ENCODE results near the gene DHRS13. TPM values are rescaled to one million over a fixed set of nuclear protein-coding genes. Genes with fewer than 3 reads are reported as not detected.
A peak's percentile ranks its signal among the peaks of the same experiment; 100 is the strongest.
"Not testable (repeated sequence)": the region's sequence is repeated elsewhere in the genome, so short reads cannot be mapped to it uniquely, and the experiment has no call there.

Gene DHRS13
- polyA plus RNA-seq, 10 donors, result 2.4 to 5.3 (median 3.3) TPM

DNA sequence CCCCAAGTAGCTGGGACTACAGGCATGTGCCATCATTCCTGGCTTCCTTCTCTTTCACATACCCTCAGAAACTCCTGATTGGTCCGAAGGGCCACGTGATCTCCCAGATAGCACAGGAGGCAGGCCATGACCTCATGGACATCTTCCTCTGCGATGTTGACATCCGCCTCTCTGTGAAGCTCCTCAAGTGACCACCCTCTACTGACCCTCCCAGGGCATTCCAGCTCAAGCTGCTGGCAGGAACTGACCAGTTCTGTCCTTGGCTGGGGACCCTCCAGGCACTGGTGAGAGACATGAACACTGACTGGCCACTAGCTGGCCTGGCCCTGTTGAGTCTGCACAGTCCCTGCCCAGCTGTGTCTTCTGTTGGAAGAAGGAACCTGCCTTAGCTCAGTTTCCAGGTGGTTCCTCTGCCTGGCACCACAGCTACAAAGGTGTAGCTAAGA is 42.5 kb downstream of the DHRS13 start:
- no peak for DNase-seq

DNA sequence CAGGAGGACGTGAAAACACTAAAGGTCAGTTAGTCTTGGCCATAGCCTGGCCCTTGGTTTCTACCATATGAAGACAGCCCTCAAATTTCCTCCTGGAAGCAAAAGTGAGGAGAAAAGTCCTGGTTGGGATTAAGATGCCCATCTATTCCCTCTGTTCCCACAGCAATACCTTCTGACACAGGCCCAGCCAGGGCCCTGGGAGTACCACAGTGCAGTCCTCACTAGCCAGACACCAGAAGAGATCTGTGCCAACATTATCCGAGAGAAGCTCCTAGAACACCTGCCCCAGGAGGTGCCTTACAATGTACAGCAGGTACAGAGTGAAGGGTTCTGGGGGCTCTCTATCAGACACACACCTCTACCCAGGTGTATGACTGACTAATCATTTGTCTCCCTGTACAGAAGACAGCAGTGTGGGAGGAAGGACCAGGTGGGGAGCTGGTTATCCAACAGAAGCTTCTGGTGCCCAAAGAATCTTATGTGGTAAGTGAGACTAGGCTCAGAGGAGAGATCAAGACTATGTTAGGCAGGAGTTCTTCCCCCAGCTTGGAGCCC is 44.0 kb downstream of the DHRS13 start:
- DNase-seq, result no peak

DNA sequence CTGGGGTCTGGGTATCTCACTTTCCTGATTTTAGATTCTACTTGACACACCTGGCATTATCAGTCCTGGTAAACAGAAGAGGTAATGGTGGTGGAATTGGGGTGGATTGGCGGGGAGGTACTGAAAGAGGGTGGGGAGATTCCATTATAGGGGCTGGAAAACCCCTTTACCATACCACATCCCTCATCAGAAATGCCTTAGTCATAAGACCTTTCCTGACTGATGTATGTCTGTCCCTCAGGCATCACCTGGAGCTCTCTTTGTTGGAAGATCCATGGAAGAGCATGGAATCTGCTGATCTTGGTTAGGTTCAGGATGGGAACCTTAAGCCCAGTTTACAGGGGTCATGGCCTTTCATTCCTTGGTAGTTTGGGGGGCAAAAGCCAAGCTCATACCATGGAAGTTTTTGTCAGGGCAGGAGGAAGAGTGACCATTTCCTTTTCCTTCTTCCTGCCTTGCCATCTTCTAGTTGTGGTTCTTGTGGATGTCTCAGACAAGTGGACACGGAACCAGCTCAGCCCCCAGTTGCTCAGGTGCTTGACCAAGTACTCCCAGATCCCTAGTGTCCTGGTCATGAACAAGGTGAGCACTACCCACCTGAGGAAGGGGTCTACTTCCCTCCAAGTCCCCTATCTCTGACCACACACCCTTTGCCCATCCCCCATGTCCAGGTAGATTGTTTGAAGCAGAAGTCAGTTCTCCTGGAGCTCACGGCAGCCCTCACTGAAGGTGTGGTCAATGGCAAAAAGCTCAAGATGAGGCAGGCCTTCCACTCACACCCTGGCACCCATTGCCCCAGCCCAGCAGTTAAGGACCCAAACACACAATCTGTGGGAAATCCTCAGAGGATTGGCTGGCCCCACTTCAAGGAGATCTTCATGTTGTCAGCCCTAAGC is 44.7 kb downstream of the DHRS13 start:
- DNase-seq, result no peak

DNA sequence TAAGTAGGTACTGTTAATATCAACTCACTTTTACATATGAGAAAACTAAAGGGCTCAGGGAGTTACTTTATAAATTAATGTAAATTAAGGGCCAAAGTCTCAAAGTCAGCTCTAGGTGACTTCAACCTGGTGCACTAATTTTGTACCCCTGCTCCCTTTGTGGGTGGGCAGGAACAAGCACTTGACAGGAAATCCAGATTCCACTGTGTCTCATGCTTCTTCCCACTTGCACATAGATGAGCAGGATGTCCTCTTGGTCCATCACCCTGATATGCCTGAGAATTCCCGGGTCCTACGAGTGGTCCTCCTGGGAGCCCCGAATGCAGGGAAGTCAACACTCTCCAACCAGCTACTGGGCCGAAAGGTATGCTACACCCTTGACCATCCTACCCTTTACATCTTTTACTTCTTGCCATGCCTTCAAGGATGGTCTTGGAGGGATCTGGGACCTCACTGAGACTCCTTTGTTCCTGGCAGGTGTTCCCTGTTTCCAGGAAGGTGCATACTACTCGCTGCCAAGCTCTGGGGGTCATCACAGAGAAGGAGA is 46.8 kb downstream of the DHRS13 start:
- DNase-seq, result no peak

DNA sequence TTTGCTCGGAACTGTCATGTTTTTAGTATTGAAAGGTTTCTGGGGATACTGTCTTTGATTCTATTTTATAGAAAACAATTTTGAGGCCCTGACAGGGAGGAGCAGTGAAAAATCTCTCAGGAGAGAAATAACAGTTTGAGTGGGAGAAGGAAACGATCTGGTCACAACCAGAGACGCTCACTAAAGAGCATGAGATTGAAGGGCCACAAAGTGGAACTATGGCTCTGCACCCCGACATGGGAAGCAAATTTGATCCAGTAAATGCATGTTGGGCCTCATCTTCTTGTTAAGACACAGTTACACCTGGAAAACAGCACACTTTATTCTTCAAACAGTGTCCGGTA is 47.6 kb downstream of the DHRS13 start:
- no peak for DNase-seq

DNA sequence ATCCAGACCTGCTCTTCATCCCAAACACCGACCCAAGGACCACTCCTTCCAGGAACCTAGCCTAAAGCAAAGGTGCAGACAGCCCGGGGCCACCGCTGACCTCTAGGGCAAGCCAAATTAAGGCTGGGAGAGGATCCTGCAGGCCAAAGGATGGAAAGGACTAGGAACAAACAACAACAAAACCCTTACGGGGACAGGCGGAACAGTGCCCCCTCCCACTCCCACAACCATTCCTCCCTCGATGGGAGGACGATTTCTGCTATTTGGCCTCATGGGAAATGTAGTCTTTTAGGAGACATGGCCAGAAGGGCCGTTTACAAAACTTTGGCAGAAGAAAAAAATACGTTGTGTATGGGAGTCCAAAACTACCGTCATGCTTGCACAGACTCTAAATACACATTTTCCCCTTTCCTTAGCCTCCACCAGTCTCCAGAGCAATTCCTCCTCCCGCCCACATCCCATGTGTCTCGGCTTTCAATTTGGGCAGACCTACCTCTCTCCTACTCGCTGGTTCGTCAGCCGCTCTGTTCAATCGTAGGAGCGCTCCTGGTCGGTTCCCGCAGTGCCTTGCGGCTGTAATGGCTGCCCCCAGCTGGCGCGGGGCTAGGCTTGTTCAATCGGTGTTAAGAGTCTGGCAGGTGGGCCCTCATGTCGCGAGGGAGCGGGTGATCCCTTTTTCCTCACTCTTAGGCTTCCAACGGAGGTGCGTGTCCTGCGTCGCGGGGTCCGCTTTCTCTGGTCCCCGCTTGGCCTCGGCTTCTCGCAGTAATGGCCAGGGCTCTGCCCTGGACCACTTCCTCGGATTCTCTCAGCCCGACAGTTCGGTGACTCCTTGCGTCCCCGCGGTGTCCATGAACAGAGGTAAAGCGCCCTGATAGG is 48.2 kb downstream of the DHRS13 start, which contains the start of gene ERAL1:
Gene ERAL1, plus strand, starts transcription at position 560 of the 879 bp plus-strand sequence. Its CDS starts 19 bp downstream, at position 579.
- DNase-seq, result peak; percentile 90 to 97 (median 91)

DNA sequence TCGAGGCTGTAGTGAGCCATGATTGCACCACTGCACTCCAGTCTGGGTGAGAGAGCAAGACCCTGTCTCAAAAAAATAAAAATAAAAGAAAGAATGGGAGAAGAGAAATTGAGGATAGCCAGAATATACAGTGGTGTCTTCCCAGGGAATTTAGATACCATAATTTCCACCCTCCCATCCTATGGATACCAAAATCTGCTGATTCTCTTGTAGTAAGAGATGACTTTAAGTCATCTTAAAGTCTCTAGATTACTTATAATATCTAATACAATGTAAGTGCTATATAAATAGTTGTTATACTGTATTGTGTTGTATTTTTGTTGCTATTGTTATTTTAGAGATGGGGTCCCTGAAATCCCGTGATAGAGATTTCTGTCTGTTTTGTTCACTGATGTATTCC is 49.6 kb downstream of the DHRS13 start:
- no peak for DNase-seq

DNA sequence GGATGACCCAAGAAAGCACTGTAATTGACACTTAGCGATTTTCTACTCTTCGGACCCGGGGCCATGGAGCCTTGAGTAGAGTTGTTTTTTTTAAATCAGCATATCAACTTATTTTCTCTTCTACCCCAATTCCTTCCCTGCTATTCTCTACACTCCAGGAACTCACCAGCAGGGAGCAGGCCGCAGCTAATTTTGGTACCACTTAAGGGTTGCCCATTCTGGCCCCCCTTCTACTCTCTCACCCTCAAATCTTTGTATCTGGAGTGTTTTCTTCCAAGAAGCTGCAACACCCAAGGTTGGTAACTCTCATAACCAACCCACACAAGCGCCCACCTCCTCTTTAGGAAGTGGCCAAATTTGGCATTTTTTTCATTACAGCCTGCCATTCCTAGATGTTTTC is 53.6 kb downstream of the DHRS13 start:
- DNase-seq, result no peak

DNA sequence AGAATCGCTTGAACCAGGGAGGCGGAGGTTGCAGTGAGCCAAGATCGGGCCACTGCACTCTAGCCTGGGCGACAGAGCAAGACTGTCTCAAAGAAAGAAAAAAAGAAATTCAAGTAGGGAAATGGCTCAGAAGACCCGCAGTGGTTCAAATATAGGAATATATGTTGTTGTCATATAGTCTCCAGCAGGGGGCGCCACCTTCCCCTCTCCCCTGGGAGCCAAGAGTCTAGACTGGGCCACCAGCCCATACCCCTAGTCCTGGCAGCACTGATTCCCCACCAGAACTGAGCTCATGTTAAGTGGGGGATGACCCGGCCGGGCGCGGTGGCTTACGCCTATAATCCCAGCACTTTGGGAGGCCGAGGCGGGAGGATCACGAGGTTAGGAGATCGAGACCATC is 54.2 kb downstream of the DHRS13 start:
- DNase-seq, result not testable (repeated sequence)

Other genes with a start within 250 kb of the DHRS13 start
- gene SDF2, start 241.2 kb downstream of the DHRS13 start, polyA plus RNA-seq (ENCODE audit: insufficient read length in 10 of 10), result 10 to 100 TPM; 31.3 to 48.9 (median 39.7) TPM
- gene SUPT6H, start 240.9 kb downstream of the DHRS13 start, polyA plus RNA-seq (ENCODE audit: insufficient read length in 10 of 10), result 10 to 100 TPM; 36.8 to 47.7 (median 41.7) TPM
- gene PROCA1, start 191.2 kb downstream of the DHRS13 start, polyA plus RNA-seq (ENCODE audit: insufficient read length in 10 of 10), result 1 to 10 TPM; 1.7 to 5.3 (median 2.6) TPM
- gene RAB34, start 185.2 kb downstream of the DHRS13 start, polyA plus RNA-seq (ENCODE audit: insufficient read length in 10 of 10), result 100 to 1,000 TPM in 1 of 10 donors, 10 to 100 TPM in 9; 53.1 to 117 (median 77.2) TPM
- 1,000 to 10,000 TPM; 1,123 to 1,773 (median 1,454) TPM for gene RPL23A, start 183.1 kb downstream of the DHRS13 start, polyA plus RNA-seq (ENCODE audit: insufficient read length in 10 of 10)
- 1 to 10 TPM; 2.3 to 6.0 (median 4.1) TPM for gene TLCD1, start 176.8 kb downstream of the DHRS13 start, polyA plus RNA-seq (ENCODE audit: insufficient read length in 10 of 10)
- gene NEK8, start 174.3 kb downstream of the DHRS13 start, polyA plus RNA-seq (ENCODE audit: insufficient read length in 10 of 10), result 1 to 10 TPM; 1.3 to 4.2 (median 2.7) TPM
- 10 to 100 TPM; 40.0 to 73.0 (median 52.8) TPM for gene TRAF4, start 159.1 kb downstream of the DHRS13 start, polyA plus RNA-seq (ENCODE audit: insufficient read length in 10 of 10)
- 10 to 100 TPM; 11.2 to 14.1 (median 13.2) TPM for gene FAM222B, start 60.3 kb downstream of the DHRS13 start, polyA plus RNA-seq (ENCODE audit: insufficient read length in 10 of 10)
- 10 to 100 TPM; 35.1 to 54.6 (median 43.1) TPM for gene ERAL1, start 48.1 kb downstream of the DHRS13 start, polyA plus RNA-seq (ENCODE audit: insufficient read length in 10 of 10)
- 10 to 100 TPM; 55.3 to 75.0 (median 66.1) TPM for gene FLOT2, start 5.3 kb downstream of the DHRS13 start, polyA plus RNA-seq (ENCODE audit: insufficient read length in 10 of 10)
- 10 to 100 TPM; 22.0 to 37.9 (median 29.9) TPM for gene PHF12, start 48.4 kb upstream of the DHRS13 start, polyA plus RNA-seq (ENCODE audit: insufficient read length in 10 of 10)
- under 1 TPM; 0.07 to 0.66 (median 0.23) TPM for gene SEZ6, start 103.0 kb upstream of the DHRS13 start, polyA plus RNA-seq (ENCODE audit: insufficient read length in 10 of 10)
- 1 to 10 TPM in 7 of 10 donors, under 1 TPM in 3; 0.65 to 2.0 (median 1.2) TPM for gene PIPOX, start 140.1 kb upstream of the DHRS13 start, polyA plus RNA-seq (ENCODE audit: insufficient read length in 10 of 10)

Data from muscle of back (tissue), 11 donors.